Activated CD4-positive, alpha-beta T cell treated with anti-CD3 and anti-CD28 coated beads, Interleukin-2, amount 50 U/mL, for 24 hours (primary cell): ENCODE data around the gene BICD2.
A peak's percentile ranks its signal among the peaks of the same experiment; 100 is the strongest.
"Not testable (repeated sequence)": the region's sequence is repeated elsewhere in the genome, so short reads cannot be mapped to it uniquely, and the experiment has no call there.

Source experiments
- DNase-seq, 2 donors: peaks; one replicate each; pipeline ENCODE4 v3.0.0-alpha.2; 2020; ENCODE audit warnings: low read depth in 1 of 2, low spot score in 1 of 2

The BICD2 gene

GRCh38 chr9:92771309-92771708, 6.7 kb upstream of the BICD2 start:
- no peak for DNase-seq

- no peak for DNase-seq
These were observed 5.8 kb upstream of the BICD2 start for GRCh38 chr9:92770360-92770995.

- no peak for DNase-seq
These were observed 5.3 kb upstream of the BICD2 start for GRCh38 chr9:92769990-92770359.

- no peak for DNase-seq
These were observed 4.7 kb upstream of the BICD2 start for GRCh38 chr9:92769286-92769685.

GRCh38 chr9:92768816-92769215, 4.2 kb upstream of the BICD2 start:
- DNase-seq: not testable (repeated sequence)

- no peak for DNase-seq
These were observed 2.7 kb upstream of the BICD2 start for GRCh38 chr9:92767066-92768054.

DNA sequence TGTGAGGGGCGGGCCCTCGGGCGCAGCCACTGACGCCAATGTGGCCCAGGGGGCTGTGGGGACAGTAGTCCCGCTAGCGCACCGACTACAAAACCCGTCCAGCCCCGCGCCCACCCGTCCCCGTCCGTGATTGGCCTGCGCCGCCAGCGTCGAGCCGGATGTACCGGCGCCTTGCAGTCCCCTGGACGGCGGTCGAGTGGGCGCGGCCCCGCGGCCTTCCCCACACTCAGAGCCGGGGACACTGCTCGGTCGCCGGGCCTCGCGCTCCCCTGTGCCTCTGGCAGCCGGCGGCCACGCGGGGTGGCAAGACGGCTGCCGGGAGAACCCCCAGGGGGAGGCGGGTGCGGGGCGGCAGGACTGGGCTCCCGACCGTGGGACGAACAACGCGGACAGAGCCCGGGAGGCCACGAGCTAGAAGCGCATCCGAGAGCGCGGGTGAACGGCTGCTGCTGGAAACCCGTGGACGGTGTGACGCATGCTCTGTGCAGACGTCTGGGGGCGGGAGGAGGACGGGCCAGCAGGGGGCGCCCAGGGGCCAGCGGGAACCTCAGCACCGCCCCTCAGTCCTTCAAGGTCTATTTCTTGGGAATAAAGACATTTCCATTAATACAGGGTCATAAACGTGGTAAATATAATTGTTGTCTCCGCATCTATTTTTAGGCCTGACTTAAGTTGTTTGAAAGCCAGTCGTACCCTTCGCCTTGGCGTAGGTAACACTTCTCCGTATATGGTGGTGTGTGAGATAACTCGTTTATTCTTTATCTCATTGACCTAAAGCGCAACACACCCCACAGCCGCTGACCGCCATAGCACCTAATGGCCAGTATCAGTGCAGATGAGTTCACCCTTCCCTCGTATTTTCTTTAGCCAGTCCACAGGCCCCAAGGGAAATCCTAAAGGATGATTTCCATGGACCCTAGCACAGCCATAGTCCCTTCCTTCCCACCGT, 629 bp upstream of the BICD2 start:
- DNase-seq: peak; percentile 94 to 97

DNA sequence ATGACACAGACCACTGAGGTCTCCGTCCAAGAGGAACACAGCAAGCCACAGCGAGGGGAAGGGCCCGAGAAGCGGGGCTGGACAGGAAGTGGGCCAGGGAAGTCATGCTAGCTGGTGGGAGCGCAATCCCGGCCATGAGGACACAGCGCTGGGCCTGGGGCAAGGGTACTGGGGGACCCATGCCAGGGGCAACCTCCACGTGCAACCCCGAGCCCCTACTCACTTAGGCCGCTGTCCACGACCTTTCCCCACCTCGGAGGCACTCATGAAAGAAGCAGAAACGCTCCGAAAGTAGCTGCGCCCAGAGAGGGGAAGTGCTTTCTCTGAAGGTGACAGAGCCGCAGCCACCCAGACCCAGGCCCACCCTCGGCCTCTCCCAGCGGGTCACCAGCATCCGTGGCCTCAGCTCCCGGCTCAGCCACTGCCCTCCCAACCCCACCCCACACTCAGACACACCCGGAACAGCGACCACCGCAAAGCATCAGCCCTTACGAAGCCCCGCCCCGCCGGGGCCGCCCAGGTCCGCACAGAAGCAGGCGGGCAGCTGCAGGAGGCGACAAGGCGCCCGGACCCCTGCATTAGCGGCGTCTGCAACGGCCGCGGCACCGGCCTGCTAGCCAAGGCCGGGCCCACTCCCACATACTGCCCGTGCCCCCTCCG, 782 bp downstream of the BICD2 start:
- no peak for DNase-seq

- DNase-seq: no peak
These were observed 1.6 kb downstream of the BICD2 start for GRCh38 chr9:92762781-92763708.

DNA sequence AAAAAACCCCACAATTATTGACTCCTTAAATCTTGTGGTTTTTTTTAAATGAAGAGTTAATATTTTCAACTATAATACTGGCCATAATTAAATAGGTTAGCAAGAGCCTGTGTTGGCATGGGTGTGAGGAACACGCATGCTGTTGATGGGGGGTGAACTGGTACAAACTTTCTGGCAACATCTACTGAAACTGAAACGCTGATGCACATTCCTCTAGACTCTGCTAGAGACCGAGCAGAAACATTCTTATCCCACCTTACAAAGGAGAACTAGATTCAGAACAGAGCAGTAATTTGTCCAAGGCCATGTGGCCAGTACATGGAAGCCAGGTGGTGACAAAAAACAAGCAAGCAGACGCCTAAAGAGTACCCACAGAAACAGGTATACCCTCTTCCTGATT, 2.4 kb downstream of the BICD2 start:
- no peak for DNase-seq

GRCh38 chr9:92761686-92762085, 2.9 kb downstream of the BICD2 start:
- DNase-seq: no peak

- no peak for DNase-seq
These were observed 4.1 kb downstream of the BICD2 start for GRCh38 chr9:92760494-92760893.

GRCh38 chr9:92760070-92760469, 4.6 kb downstream of the BICD2 start:
- DNase-seq: no peak

- DNase-seq: no peak
These were observed 5.2 kb downstream of the BICD2 start for GRCh38 chr9:92759446-92759845.

DNA sequence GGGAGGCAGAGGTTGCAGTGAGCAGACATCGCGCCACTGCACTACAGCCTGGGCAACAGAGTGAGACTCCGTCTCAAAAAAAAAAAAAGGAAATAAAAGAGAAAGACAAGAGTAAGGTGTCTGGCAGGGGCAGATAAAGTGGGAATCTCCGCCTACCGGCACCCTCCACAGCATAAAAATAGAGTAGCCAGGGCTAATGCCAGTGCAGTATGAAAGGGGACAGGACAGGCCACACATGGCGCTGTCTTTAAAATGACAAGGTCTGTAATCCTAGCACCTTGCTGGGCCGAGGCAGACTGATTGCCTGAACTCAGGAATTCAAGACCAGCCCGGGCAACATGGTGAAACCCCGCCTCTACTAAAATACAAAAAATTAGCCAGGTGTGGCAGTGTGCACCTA, 7.8 kb downstream of the BICD2 start:
- DNase-seq: no peak

GRCh38 chr9:92754091-92754745, 10.4 kb downstream of the BICD2 start:
- DNase-seq: no peak

GRCh38 chr9:92752812-92753404, 11.7 kb downstream of the BICD2 start:
- no peak for DNase-seq

DNA sequence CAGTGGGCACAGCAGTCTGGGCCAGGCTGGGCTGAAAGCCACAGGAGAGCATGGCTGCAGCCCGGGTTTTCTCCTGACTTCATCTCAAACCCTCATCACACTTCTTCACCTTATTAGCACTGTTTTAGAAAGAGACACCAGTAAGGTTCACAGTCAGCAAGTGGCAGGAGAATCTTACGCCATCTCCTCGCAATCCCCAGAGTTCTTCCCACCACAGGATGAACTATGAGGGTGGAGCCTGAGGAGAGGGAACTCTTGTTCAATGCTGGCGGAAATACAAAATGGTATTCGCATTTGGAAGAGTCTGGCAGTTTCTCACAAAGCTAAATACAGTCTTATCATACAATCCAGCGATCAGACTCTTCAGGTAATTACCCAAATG, 14.7 kb downstream of the BICD2 start:
- DNase-seq: no peak
